Tibial artery (tissue), 4 donors: ENCODE data around the gene SLC9A9.

Source experiments
- DNase-seq, 2 donors: peaks; one replicate each; pipeline ENCODE4 v3.0.0-alpha.2; 2019
- H3K27ac ChIP-seq, 2 donors: fragments of 200-600 bp; sonication (generic) in 1 of 2; 1 replicate in 1 of 2; 2 replicates in 1 of 2; pipeline ENCODE4 v1.5.1; 2018 to 2019; ENCODE audit warnings: mild to moderate bottlenecking in 1 of 2
- H3K27me3 ChIP-seq, 2 donors: fragments of 200-600 bp; sonication (generic) in 1 of 2; one replicate each; pipeline versions ENCODE4 v1.5.1 to v1.6.0; 2016 to 2019
- H3K36me3 ChIP-seq, 3 donors: fragments of 200-600 bp; sonication (generic) in 2 of 3; one replicate each; pipeline ENCODE4 v1.5.1; 2016 to 2019; ENCODE audit warnings: mild to moderate bottlenecking in 2 of 3
- H3K4me1 ChIP-seq, 4 donors: fragments of 200-600 bp; sonication (generic) in 2 of 4; 1 replicate in 3 of 4; 2 replicates in 1 of 4; pipeline ENCODE4 v1.5.1; 2016 to 2019
- H3K4me3 ChIP-seq, 2 donors: fragments of 200-600 bp; sonication (generic) in 1 of 2; 1 replicate in 1 of 2; 2 replicates in 1 of 2; pipeline ENCODE4 v1.5.1; 2018 to 2019; ENCODE audit warnings: mild to moderate bottlenecking in 2 of 2
- H3K9me3 ChIP-seq, 3 donors: fragments of 200-600 bp; sonication (generic) in 1 of 3; one replicate each; pipeline ENCODE4 v1.5.1; 2016 to 2019
- intact Hi-C: fragments of 100-400 bp; cut with DNase I; formaldehyde crosslinking; loops from one replicate; pipeline ENCODE4 v1.15.0; 2023; ENCODE audit warnings: low total_unique reads
- TF ChIP-seq, protein P1 (sequence below), 2 experiments: fragments of 200-600 bp in 1 of 2; fragments of 450-650 bp in 1 of 2; IDR thresholded peaks; one replicate each; pipeline ENCODE4 v1.5.1; 2017 to 2019; ENCODE audit warnings: antibody characterized with exemption in 2 of 2, mild to moderate bottlenecking in 1 of 2, moderate library complexity in 1 of 2

The SLC9A9 gene

DNA sequence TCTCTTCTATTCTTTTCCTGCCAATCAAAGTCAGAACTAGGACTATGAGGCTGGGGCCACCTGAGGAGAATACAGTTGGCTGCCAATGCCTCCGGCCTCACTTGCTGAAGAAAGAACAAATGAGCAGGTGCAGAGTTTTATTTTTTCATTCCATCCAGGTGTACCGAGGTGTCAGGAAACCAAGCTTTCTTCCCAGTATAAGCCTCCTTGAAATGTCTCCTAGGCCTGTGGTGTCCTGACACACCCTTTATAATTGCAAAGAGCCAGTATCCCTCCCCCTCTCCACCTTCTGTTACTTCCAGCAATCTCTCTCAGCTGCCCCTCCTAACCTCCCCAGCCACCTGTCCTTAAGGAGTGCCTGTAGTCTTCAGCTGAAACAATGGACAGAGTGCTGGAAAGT lies 127.9 kb downstream of the SLC9A9 start:
- TF ChIP-seq, protein P1, sequence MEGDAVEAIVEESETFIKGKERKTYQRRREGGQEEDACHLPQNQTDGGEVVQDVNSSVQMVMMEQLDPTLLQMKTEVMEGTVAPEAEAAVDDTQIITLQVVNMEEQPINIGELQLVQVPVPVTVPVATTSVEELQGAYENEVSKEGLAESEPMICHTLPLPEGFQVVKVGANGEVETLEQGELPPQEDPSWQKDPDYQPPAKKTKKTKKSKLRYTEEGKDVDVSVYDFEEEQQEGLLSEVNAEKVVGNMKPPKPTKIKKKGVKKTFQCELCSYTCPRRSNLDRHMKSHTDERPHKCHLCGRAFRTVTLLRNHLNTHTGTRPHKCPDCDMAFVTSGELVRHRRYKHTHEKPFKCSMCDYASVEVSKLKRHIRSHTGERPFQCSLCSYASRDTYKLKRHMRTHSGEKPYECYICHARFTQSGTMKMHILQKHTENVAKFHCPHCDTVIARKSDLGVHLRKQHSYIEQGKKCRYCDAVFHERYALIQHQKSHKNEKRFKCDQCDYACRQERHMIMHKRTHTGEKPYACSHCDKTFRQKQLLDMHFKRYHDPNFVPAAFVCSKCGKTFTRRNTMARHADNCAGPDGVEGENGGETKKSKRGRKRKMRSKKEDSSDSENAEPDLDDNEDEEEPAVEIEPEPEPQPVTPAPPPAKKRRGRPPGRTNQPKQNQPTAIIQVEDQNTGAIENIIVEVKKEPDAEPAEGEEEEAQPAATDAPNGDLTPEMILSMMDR (IDR thresholded peaks at IDR 0.05) = no peak
- H3K4me1 ChIP-seq = no peaks in the 10 kb centered on the region
- no peak overlapping the region for H3K4me3 ChIP-seq
- no peaks in the 10 kb centered on the region for H3K9me3 ChIP-seq
- no peak overlapping the region for H3K27ac ChIP-seq
- H3K36me3 ChIP-seq = no peaks in the 10 kb centered on the region
- DNase-seq = no peak
- intact Hi-C loops = no loop called here
- no peaks in the 10 kb centered on the region for H3K27me3 ChIP-seq

DNA sequence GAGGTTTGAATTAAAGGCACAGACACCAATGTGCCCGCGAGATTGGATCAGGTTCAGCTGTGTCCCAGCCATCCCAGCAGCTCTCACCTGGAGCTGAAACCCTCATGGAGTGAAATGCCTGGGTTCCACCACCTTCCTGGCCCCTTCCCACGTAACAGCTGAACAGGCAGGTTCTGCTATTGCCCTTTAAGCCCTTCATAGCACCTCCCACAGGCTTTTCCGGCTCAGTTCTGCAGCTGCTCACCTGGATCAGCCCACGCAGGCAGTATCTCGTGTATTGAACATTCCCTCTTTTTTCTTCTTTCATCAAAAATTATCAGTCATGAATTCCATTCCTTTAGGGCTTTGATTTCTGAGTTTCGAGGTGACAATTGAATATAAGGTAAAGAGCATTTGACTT lies 129.8 kb downstream of the SLC9A9 start:
- Histone ChIP-seq H3K4me1 (no peaks in the 10 kb centered on the region), H3K36me3 (no peaks in the 10 kb centered on the region), H3K4me3 (no peak overlapping the region), H3K27me3 (no peaks in the 10 kb centered on the region), H3K27ac (no peak overlapping the region), H3K9me3 (no peaks in the 10 kb centered on the region)
- TF ChIP-seq, protein P1 (IDR thresholded peaks at IDR 0.05) = no peak
- intact Hi-C loops = no loop called here
- DNase-seq = no peak

DNA sequence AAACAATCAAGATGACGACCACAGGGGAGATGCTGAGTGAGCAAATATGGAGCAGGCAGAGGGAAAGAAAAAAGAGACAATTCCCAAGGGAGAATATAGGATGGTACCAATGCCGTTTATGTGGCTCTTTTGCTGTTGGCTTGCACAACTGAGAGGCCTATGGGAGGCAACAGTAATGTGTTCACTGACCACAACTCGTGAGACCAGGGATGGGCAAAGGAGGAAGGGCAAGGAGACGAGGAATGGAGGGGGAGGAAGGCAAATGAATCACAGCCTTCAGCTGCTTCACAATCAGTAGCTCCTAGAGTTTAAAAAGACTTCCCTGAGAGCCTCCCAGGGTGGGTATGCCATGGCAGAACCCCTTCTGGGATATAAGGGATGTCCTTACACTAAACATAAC lies 131.5 kb downstream of the SLC9A9 start:
- no peaks in the 10 kb centered on the region for H3K4me1 ChIP-seq
- intact Hi-C loops = no loop called here
- no peaks in the 10 kb centered on the region for H3K9me3 ChIP-seq
- no peaks in the 10 kb centered on the region for H3K36me3 ChIP-seq
- TF ChIP-seq, protein P1 (IDR thresholded peaks at IDR 0.05) = no peak
- H3K4me3 ChIP-seq = no peak overlapping the region
- no peak for DNase-seq
- H3K27ac ChIP-seq = no peak overlapping the region
- H3K27me3 ChIP-seq = no peaks in the 10 kb centered on the region

- Histone ChIP-seq H3K4me3 (no peak overlapping the region), H3K27ac (no peak overlapping the region), H3K9me3 (no peaks in the 10 kb centered on the region), H3K27me3 (no peaks in the 10 kb centered on the region), H3K4me1 (no peaks in the 10 kb centered on the region), H3K36me3 (no peaks in the 10 kb centered on the region)
- TF ChIP-seq, protein P1 (IDR thresholded peaks at IDR 0.05) = no peak
- no peak for DNase-seq
- intact Hi-C loops = no loop called here
Measured at GRCh38 chr3:143712522-143712921, 135.7 kb downstream of the SLC9A9 start.

DNA sequence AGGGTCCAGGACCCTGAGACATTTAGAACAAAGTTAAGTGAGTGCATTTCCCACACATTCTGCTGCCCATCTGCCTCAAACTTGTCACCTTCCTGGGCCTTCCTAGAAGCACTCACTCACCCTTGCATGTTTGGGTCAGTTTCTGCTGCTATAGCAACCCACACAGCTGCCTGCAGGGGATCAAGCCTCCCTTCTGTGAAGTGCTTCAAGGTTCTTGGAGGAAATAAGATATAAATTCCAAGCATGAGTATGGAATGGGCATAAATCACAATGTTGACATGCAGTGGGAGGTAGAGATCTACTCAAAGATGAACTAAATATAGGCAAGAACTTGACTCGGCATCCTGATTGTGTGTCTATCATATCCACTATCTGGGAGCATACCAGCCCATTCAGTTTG lies 140.4 kb downstream of the SLC9A9 start:
- H3K36me3 ChIP-seq = no peaks in the 10 kb centered on the region
- TF ChIP-seq, protein P1 (IDR thresholded peaks at IDR 0.05) = no peak
- no peaks in the 10 kb centered on the region for H3K4me1 ChIP-seq
- H3K4me3 ChIP-seq = no peak overlapping the region
- no peaks in the 10 kb centered on the region for H3K9me3 ChIP-seq
- no peak overlapping the region for H3K27ac ChIP-seq
- intact Hi-C loops = no loop called here
- DNase-seq = no peak
- H3K27me3 ChIP-seq = no peaks in the 10 kb centered on the region

DNA sequence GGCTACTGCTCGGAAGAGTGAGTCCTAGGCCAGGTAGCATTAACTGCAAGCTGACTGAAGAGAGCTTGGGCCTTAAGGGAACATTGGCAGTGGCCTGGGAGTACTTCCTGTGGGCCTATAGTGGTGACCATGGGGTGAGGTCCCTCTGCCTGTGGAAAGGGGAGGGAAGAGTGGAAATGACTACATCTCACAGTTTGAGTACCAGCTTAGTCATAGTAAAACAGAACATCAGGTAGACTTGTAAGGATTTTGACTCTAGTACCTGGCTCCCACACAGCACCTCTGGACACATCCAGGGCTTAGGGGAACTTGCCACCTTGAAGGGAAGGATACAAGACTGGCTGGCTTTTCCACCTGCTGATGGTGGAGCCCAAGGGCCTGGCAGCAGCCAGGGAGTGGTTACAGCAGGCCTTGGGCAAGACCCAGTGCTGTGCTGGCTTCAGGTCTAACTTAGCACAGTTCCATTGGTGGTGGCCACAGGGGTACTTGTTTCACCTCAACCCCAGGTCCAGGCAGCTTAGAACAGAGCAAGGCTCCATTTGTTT lies 147.8 kb downstream of the SLC9A9 start:
- no peak overlapping the region for H3K4me3 ChIP-seq
- H3K9me3 ChIP-seq = no peaks in the 10 kb centered on the region
- H3K27ac ChIP-seq = no peak overlapping the region
- H3K4me1 ChIP-seq = peaks cover 0 to 9% (median 0%) of the 10 kb centered on the region in 4 donors
- intact Hi-C loops = no loop called here
- DNase-seq = no peak
- TF ChIP-seq, protein P1 (IDR thresholded peaks at IDR 0.05) = no peak
- H3K27me3 ChIP-seq = no peaks in the 10 kb centered on the region
- H3K36me3 ChIP-seq = no peaks in the 10 kb centered on the region
